Activated CD8-positive, alpha-beta T cell treated with anti-CD3 and anti-CD28 coated beads for 36 hours (primary cell): ENCODE measurements around the gene BIRC6. TPM values are rescaled to one million over a fixed set of nuclear protein-coding genes. Genes with fewer than 3 reads are reported as not detected.

Experiments
- ATAC-seq: fragments of 200-7000 bp; cut with Tn5 transposase; one replicate; pipeline ENCODE4 v1.10.0; 2021; ENCODE audit warnings: mild to moderate bottlenecking, moderate library complexity
- CTCF ChIA-PET: fragments of 350-600 bp; sonication (Branson Sonifier 250); formaldehyde crosslinking; loops from one replicate; lab custom pipeline; 2021; ENCODE audit warnings: antibody characterized with exemption; lab: Charles Lee
- POLR2A ChIA-PET: fragments of 350-600 bp; sonication (Branson Sonifier 250); formaldehyde crosslinking; loops from one replicate; lab custom pipeline; 2021; ENCODE audit warnings: antibody characterized with exemption; lab: Charles Lee
- DNase-seq: peaks from one replicate; pipeline ENCODE4 v3.0.0-alpha.2; 2020
- H3K27ac Mint-ChIP-seq: one replicate; pipeline ENCODE4 v1.8.0; 2021; ENCODE audit warnings: mild to moderate bottlenecking, mixed read lengths
- H3K27me3 Mint-ChIP-seq: one replicate; pipeline ENCODE4 v1.8.0; 2021; ENCODE audit warnings: mixed read lengths
- H3K36me3 Mint-ChIP-seq: one replicate; pipeline ENCODE4 v1.8.0; 2021; ENCODE audit warnings: low read depth, mixed read lengths
- H3K4me1 Mint-ChIP-seq: one replicate; pipeline ENCODE4 v1.8.0; 2021; ENCODE audit warnings: low read depth, mixed read lengths
- H3K4me3 Mint-ChIP-seq: one replicate; pipeline ENCODE4 v1.8.0; 2021; ENCODE audit warnings: mild to moderate bottlenecking, moderate library complexity, mixed read lengths
- H3K9me3 Mint-ChIP-seq: one replicate; pipeline ENCODE4 v1.8.0; 2021; ENCODE audit warnings: mixed read lengths
- CTCF ChIP-seq: fragments of 200-600 bp; IDR thresholded peaks from one replicate; pipeline ENCODE4 v1.8.0; 2022; ENCODE audit warnings: antibody characterized with exemption, mild to moderate bottlenecking
- intact Hi-C: fragments of 100-400 bp; cut with micrococcal nuclease; formaldehyde crosslinking; loops from one replicate; pipeline ENCODE4 v1.10.0; 2022
- total RNA-seq, 2 experiments: library from RNA; stranded (reverse); gene quantifications; one replicate each; pipeline ENCODE4 v1.2.3, GENCODE V29; 2021

BIRC6 gene
- total RNA-seq, 2 experiments from 2014 or later, result 68.8 to 69.6 TPM

- peaks cover 9% of the 10 kb centered on the region for H3K9me3 Mint-ChIP-seq
- peaks cover 51% of the 10 kb centered on the region for H3K36me3 Mint-ChIP-seq
- POLR2A ChIA-PET, result no interaction called here
- no peak for DNase-seq
- TF ChIP-seq CTCF, result no peak
- intact Hi-C loops, result no loop called here
- CTCF ChIA-PET, result no interaction called here
- no peak overlapping the region for H3K27ac Mint-ChIP-seq
- no peak for ATAC-seq
- H3K4me3 Mint-ChIP-seq, result no peak overlapping the region
- H3K27me3 Mint-ChIP-seq, result no peaks in the 10 kb centered on the region
- peaks cover 11% of the 10 kb centered on the region for H3K4me1 Mint-ChIP-seq
Observed at GRCh38 chr2:32565902-32566301, 209.1 kb downstream of the BIRC6 start.

- TF ChIP-seq CTCF, result no peak
- POLR2A ChIA-PET, result no interaction called here
- no peak for DNase-seq
- Mint-ChIP-seq H3K27ac (peak overlapping the region; percentile 68), H3K9me3 (no peaks in the 10 kb centered on the region), H3K4me3 (no peak overlapping the region), H3K4me1 (peaks cover 23% of the 10 kb centered on the region), H3K27me3 (no peaks in the 10 kb centered on the region), H3K36me3 (peaks cover 48% of the 10 kb centered on the region)
- intact Hi-C loops, result no loop called here
- CTCF ChIA-PET, result no interaction called here
- ATAC-seq, result no peak
Observed at GRCh38 chr2:32572030-32572429, 215.2 kb downstream of the BIRC6 start.

GRCh38 chr2:32572737-32573136 lies 215.9 kb downstream of the BIRC6 start:
- Mint-ChIP-seq H3K27me3 (no peaks in the 10 kb centered on the region), H3K9me3 (no peaks in the 10 kb centered on the region), H3K4me3 (no peak overlapping the region), H3K4me1 (peaks cover 23% of the 10 kb centered on the region), H3K36me3 (peaks cover 43% of the 10 kb centered on the region), H3K27ac (peak overlapping the region; percentile 72)
- DNase-seq (no peak), ATAC-seq (peak; percentile 79)
- ChIA-PET POLR2A (no interaction called here), CTCF (interaction anchor here (1.5 kb wide), 1 partner anchor 14 kb away, joined by 4 read pairs; no protein-coding TSS in a partner anchor)
- intact Hi-C loops, result no loop called here
- no peak for TF ChIP-seq CTCF

- Mint-ChIP-seq H3K36me3 (peaks cover 27% of the 10 kb centered on the region), H3K27ac (peak overlapping the region; percentile 91), H3K4me1 (peaks cover 26% of the 10 kb centered on the region), H3K27me3 (no peaks in the 10 kb centered on the region), H3K9me3 (no peaks in the 10 kb centered on the region), H3K4me3 (no peak overlapping the region)
- intact Hi-C loops, result no loop called here
- POLR2A ChIA-PET, result interaction anchor here (0.7 to 1.0 kb wide), 3 partner anchors 35 to 105 kb away, joined by 3 read pairs; partner anchors contain the start of gene TTC27
- CTCF ChIA-PET, result interaction anchor here (1.5 kb wide), 1 partner anchor 11 kb away, joined by 4 read pairs; no protein-coding TSS in a partner anchor
- DNase-seq (peak; percentile 13), ATAC-seq (peak; percentile 94)
- no peak for TF ChIP-seq CTCF
Observed at GRCh38 chr2:32591669-32592463, 235.0 kb downstream of the BIRC6 start.

DNA sequence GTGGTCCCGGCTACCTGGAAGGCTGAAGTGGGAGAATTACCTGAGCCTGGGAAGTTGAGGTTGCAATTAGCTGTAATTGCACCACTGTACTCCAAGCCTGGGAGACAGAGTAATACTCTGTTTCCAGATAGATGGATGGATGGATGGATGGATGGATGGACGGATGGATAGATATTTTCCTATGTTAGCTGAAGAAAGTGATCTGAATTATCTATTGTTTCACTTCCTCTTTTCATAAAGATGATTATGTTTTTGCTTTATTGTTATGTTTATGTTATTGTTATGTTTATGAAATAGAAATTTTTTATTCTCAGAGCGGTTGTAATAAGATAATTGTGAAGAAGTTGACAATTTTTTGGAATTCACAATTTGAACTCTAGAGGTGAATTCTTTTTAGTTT lies 237.8 kb downstream of the BIRC6 start:
- H3K27me3 Mint-ChIP-seq, result no peaks in the 10 kb centered on the region
- CTCF ChIA-PET, result interaction anchor here (1.5 kb wide), 1 partner anchor 9 kb away, joined by 4 read pairs; no protein-coding TSS in a partner anchor
- no peak for DNase-seq
- H3K36me3 Mint-ChIP-seq, result peaks cover 33% of the 10 kb centered on the region
- intact Hi-C loops, result no loop called here
- H3K4me3 Mint-ChIP-seq, result no peak overlapping the region
- no peaks in the 10 kb centered on the region for H3K9me3 Mint-ChIP-seq
- ATAC-seq, result no peak
- TF ChIP-seq CTCF, result no peak
- POLR2A ChIA-PET, result no interaction called here
- H3K27ac Mint-ChIP-seq, result no peak overlapping the region
- H3K4me1 Mint-ChIP-seq, result peaks cover 25% of the 10 kb centered on the region
